Mesodermal cell (in vitro differentiated cells): ENCODE data around the gene RAB39A. TPM values are rescaled to one million over a fixed set of nuclear protein-coding genes. Genes with fewer than 3 reads are reported as not detected.
A peak's percentile ranks its signal among the peaks of the same experiment; 100 is the strongest.
"Not testable (repeated sequence)": the region's sequence is repeated elsewhere in the genome, so short reads cannot be mapped to it uniquely, and the experiment has no call there.

ENCODE experiments used
- H3K27ac ChIP-seq: 2 replicates; pipeline ENCODE4 v1.7.0; 2013; ENCODE audit warnings: mild to moderate bottlenecking, low read depth, low read length, moderate library complexity; ENCODE audit not compliant: severe bottlenecking
- H3K36me3 ChIP-seq: 2 replicates; pipeline ENCODE4 v1.7.1; 2013; ENCODE audit warnings: mild to moderate bottlenecking, low read length, moderate library complexity; ENCODE audit not compliant: control insufficient read depth, insufficient read depth
- H3K4me1 ChIP-seq: one replicate; pipeline ENCODE4 v1.7.1; 2013; ENCODE audit warnings: mild to moderate bottlenecking, low read length; ENCODE audit not compliant: insufficient read depth, control insufficient read depth, poor library complexity, severe bottlenecking
- H3K4me3 ChIP-seq: 2 replicates; pipeline ENCODE4 v1.7.0; 2013; ENCODE audit warnings: low read length, control low read depth, mild to moderate bottlenecking; ENCODE audit not compliant: insufficient read depth, poor library complexity, severe bottlenecking; ENCODE audit errors: extremely low read depth
- H3K9me3 ChIP-seq: 2 replicates; pipeline ENCODE4 v1.7.1; 2013; ENCODE audit warnings: mild to moderate bottlenecking, low read length, moderate library complexity; ENCODE audit not compliant: control insufficient read depth
- WGBS, 2 experiments: methylation state at CpG; one replicate each; pipeline ENCODE4 v1.1.5; 2013; ENCODE audit warnings: missing lambda C conversion rate in 2 of 2; ENCODE audit not compliant: insufficient coverage in 2 of 2; 5-methylcytosine and 5-hydroxymethylcytosine counted together
- polyA plus RNA-seq, 2 experiments: library from polyadenylated mRNA; stranded (reverse); fragments of 50-300 nt; gene quantifications; one replicate each; pipeline ENCODE4 v1.2.3, GENCODE V29; 2013

RAB39A gene, protein sequence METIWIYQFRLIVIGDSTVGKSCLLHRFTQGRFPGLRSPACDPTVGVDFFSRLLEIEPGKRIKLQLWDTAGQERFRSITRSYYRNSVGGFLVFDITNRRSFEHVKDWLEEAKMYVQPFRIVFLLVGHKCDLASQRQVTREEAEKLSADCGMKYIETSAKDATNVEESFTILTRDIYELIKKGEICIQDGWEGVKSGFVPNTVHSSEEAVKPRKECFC
- polyA plus RNA-seq (2013, experiment 1 of 2): 1.4 TPM
- 1.1 TPM for polyA plus RNA-seq (2013, experiment 2 of 2)

DNA sequence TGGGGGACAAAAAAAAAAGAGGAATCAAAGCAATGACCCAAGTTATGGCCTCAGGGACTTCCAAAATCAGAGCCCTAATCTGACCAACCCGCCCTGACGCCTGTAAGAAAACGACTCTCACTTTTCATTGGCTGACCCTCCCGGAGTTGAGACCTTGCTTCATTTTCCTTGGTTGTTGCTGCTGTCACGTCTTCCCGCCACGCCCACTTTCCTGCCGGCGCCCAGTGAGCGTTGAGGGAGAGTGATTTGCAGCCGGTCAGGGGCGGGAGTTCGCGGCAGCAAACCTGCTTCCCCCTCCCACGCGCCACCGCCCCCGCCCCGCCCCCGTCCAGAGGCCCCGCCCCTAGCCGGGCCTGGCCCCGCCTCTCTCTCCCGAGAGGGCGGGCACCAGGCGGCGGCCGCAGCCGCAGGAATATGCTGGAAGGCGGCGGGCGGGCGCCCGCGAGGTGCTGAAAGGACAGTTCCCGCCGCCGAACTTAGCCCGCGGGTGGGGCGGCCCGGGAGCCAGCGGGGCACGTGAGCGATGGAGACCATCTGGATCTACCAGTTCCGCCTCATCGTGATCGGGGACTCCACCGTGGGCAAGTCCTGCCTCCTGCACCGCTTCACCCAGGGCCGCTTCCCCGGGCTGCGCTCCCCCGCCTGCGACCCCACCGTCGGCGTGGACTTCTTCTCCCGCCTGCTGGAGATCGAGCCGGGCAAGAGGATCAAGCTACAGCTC lies at the start of gene RAB39A:
Gene RAB39A (plus strand): TSS at position 403 of the 721 bp plus-strand sequence. CDS start 121 bp downstream, at position 524.
- Histone ChIP-seq H3K4me3 (peak within 1 kb of the TSS; percentile 51), H3K4me1 (no peaks in the 10 kb centered on the region), H3K9me3 (no peaks in the 10 kb centered on the region), H3K27ac (no peak within 1 kb of the TSS), H3K36me3 (no peaks in the 10 kb centered on the region)
- WGBS, 2 experiments: 0% methylated on average over 27 to 36 of the region's 61 CpGs

DNA sequence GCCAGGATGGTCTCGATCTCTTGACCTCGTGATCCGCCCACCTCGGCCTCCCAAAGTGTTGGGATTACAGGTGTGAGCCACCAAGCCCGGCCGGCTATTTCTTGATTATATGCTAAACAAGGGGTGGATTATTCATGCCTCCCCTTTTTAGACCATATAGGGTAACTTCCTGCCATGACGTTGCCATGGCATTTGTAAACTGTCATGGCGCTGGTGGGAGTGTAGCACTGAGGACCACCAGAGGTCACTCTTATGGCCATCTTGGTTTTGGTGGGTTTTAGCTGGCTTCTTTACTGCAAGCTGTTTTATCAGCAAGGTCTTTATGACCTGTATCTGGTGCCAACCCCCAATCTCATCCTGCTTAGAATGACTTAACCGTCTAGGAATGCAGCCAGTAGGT lies 46.8 kb upstream of the RAB39A start:
- H3K4me3 ChIP-seq, H3K36me3 ChIP-seq, H3K4me1 ChIP-seq, H3K27ac ChIP-seq, H3K9me3 ChIP-seq: not testable (repeated sequence)
- WGBS, 2 experiments: 92 to 98% methylated on average over 4 to 5 of the region's 9 CpGs

DNA sequence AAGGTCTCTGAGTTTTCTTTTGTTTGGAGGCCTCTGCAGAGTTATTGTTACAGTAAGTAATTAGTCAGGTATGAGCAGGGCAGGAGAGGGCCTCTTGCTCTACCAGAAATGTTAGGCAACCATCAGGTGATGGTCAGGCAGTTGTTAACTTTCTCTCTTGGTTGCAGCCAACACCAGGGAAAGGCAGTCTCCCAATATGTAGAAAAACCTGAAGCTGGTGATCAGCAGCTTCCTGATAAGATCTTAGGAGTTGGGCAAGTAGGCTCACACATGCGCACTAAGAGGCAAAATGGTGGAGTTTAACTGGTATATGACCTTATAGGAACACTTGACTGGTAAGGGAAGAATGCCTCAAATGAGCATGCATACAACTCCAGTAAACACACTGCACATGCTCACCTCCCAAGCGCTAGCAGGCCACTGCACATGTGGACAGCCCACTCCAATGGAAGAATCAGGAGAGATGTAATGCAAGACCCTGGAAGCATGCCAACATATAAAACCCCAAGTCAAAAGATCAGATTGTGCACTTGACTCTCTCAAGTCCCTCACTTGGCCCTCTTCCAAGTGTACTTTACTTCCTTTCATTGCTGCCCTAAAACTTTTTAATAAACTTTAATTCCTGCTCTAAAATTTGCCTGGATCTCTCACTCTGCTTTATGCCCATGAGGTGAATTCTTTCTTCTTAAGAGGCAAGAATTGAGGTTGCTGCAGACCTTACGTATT lies 46.0 kb upstream of the RAB39A start:
- peaks cover 5% of the 10 kb centered on the region for H3K9me3 ChIP-seq
- peaks cover 6% of the 10 kb centered on the region for H3K4me1 ChIP-seq
- no peaks in the 10 kb centered on the region for H3K36me3 ChIP-seq
- no peak overlapping the region for H3K4me3 ChIP-seq
- no peak overlapping the region for H3K27ac ChIP-seq
- WGBS, 2 experiments: 90 to 100% methylated on average over 1 to 2 of the region's 3 CpGs

DNA sequence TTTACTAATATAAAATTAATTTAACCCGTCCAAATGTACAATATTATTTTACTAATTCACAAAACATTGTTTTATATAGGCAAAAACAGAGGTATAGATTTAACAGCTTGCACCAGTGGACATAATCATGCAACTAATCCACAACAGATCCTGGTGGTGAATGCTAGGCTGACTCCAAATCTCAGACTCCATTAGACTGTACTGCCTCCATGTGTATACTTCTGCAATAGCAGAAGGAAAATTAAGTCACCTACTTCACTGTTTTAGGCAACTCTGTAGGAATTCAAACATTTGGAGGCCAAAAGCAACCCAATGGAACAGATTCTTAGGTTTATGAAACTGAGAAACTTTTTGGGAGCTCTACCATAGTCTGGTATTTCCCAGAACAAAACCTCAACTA lies 30.0 kb upstream of the RAB39A start:
- no peaks in the 10 kb centered on the region for H3K9me3 ChIP-seq
- H3K36me3 ChIP-seq: no peaks in the 10 kb centered on the region
- H3K27ac ChIP-seq: no peak overlapping the region
- no CpG with 5 or more reads among the region's 1 CpG for WGBS, 2 experiments
- H3K4me3 ChIP-seq: no peak overlapping the region
- H3K4me1 ChIP-seq: no peaks in the 10 kb centered on the region

DNA sequence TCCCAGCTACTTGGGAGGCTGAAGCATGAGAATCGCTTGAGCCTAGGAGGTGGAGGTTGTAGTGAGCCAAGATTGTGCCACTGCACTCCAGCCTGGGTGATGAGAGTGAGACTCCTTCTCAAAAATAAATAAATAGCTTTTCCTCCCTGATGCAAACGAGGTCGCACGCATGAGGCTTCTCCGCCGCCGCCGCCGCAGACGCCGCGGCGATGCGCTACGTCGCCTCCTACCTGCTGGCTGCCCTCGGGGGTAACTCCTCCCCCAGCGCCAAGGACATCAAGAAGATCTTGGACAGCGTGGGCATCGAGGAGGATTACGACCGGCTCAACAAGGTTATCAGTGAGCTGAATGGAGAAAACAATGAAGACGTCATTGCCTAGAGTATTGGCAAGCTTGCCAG lies 20.0 kb upstream of the RAB39A start:
- Histone ChIP-seq H3K4me1 (no peaks in the 10 kb centered on the region), H3K9me3 (no peaks in the 10 kb centered on the region), H3K27ac (no peak overlapping the region), H3K36me3 (no peaks in the 10 kb centered on the region), H3K4me3 (no peak overlapping the region)
- 93 to 97% methylated on average over 22 to 23 of the region's 23 CpGs for WGBS, 2 experiments

DNA sequence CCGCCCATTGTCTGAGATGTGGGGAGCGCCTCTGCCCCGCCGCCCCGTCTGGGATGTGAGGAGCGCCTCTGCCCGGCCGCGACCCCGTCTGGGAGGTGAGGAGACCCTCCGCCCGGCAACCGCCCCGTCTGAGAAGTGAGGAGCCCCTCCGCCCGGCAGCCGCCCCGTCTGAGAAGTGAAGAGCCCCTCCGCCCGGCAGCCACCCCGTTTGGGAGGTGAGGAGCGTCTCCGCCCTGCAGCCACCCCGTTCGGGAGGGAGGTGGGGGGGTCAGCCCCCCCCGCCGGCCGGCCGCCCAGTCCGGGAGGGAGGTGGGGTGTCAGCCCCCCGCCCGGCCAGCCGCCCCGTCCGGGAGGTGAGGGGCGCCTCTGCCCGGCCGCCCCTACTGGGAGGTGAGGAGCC lies 15.8 kb upstream of the RAB39A start:
- not testable (repeated sequence) for H3K4me3 ChIP-seq, H3K4me1 ChIP-seq, H3K27ac ChIP-seq, H3K36me3 ChIP-seq, H3K9me3 ChIP-seq
- 95 to 98% methylated on average over 3 to 7 of the region's 38 CpGs for WGBS, 2 experiments

DNA sequence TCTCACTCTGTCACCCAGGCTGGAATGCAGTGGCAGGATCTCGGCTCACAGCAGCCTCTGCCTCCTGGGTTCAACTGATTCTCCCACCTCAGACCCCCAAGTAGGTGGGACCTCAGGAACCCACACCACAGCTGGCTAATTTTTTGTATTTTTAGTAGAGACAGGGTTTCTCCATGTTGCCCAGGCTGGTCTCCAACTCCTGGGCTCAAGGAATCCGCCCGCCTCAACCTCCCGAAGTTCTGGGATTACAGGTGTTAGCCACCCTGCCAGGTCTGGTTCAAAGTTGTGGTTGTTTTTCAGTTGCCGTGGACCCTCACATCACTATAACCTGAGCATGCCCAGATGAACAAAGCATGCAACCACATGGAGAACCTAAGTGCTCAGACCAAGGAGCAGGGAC lies 13.0 kb upstream of the RAB39A start:
- Histone ChIP-seq H3K4me3 (no peak overlapping the region), H3K36me3 (no peaks in the 10 kb centered on the region), H3K4me1 (no peaks in the 10 kb centered on the region), H3K27ac (no peak overlapping the region), H3K9me3 (no peaks in the 10 kb centered on the region)
- WGBS, 2 experiments: 73 to 92% methylated on average over 2 to 3 of the region's 5 CpGs

DNA sequence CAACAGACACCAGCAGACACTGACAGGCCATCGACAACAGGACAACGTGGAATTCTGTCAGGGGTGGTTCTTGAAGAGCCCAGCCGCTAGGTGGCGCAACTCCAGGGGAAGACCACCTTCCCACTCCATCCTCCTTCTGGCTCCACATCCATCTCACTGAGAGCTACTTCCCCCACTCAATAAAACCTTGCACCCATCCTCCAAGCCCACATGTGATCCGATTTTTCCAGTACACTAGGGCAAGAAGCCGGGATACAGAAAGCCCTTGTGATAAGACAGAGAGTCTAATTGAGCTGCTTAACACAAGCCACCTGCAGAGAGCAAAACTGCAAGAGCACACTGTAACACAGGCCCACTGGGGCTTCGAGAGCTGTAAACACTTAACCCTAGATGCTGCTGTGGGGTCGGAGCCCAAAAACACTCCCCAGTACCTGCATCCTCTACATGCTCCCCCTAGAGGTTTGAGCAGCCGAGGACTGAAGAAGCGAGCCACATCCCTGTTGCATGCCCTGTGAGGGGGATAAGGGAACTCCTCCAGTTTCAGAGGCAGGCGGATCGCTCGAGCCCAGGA lies 11.5 kb upstream of the RAB39A start:
- Histone ChIP-seq H3K27ac (no peak overlapping the region), H3K9me3 (no peaks in the 10 kb centered on the region), H3K4me3 (no peak overlapping the region), H3K36me3 (no peaks in the 10 kb centered on the region), H3K4me1 (no peaks in the 10 kb centered on the region)
- 46 to 64% methylated on average over 5 to 10 of the region's 13 CpGs for WGBS, 2 experiments

DNA sequence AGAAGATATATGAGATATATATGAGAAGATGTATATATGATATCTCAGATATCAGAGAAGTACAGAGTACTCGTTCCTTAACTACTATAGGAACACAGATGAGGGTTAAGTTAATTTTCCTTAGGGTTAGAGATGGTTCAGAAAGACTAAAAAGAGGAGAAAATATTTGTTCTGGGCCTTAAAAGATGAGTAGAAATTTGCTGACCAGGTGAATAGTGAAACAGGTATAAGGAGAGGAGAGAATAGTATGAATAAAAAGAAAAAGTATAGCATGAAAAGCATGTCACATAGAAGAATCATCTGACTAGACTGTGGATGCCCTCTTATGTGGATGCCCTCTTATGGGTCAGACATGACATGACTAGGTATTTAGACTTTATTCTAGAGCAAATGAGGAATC lies 6.3 kb upstream of the RAB39A start:
- H3K9me3 ChIP-seq: no peaks in the 10 kb centered on the region
- H3K27ac ChIP-seq: no peak overlapping the region
- 83% methylated on average over 1 of the region's 1 CpG; no CpG with 5 or more reads in 1 of the 2 experiments for WGBS, 2 experiments
- H3K4me1 ChIP-seq: no peaks in the 10 kb centered on the region
- H3K4me3 ChIP-seq: no peak overlapping the region
- H3K36me3 ChIP-seq: no peaks in the 10 kb centered on the region

DNA sequence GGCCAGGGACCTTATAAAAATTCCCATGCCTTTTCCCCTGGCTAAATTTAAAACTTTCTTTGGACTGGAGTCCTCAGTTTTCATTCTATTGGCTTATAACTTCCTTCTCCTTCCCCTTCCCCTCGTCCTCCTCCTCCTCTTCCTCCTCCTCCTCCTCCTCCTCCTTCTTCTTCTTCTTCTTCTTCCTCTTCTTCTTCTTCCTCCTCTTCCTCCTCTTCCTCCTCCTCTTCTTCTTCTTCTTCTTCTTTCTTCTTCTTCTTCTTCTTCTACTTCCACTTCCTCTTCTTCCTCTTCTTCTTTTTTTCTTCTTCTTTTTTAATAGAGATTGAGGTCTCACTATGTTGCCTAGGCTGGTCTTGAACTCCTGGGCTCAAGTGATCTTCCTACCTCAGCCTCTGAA lies 4.7 kb upstream of the RAB39A start:
- not testable (repeated sequence) for H3K4me3 ChIP-seq, H3K27ac ChIP-seq, H3K4me1 ChIP-seq, H3K9me3 ChIP-seq, H3K36me3 ChIP-seq
- 69 to 78% methylated on average over 1 of the region's 1 CpG for WGBS, 2 experiments
